Measurements from ENCODE around the gene SRP14. TPM values are rescaled to one million over a fixed set of nuclear protein-coding genes. Genes with fewer than 3 reads are reported as not detected.

Gene SRP14
- total RNA-seq, 1 experiment from 2014 or later: 166 TPM

- H3K27me3 ChIP-seq (ENCODE audit: control insufficient read depth, insufficient read depth, low read length): no peaks in the 10 kb centered on the region
- ATAC-seq (no peak), DNase-seq (ENCODE audit: low read depth, low spot score) (no peak)
- in situ Hi-C loops (cut with HindIII; ENCODE audit: low pct_unique_long_range_greater_than_20kb, low sequenced_read_pairs) (no loop called here), intact Hi-C loops (cut with micrococcal nuclease; ENCODE audit: unreplicated experiment) (no loop called here)
- ChIA-PET CTCF (interaction anchor here (0.6 kb wide), 1 partner anchor 431 kb away, joined by 3 read pairs; no protein-coding TSS in a partner anchor), POLR2A (no interaction called here)
- TF ChIP-seq REST (IDR thresholded peaks at IDR 0.05; ENCODE audit: insufficient read depth in 1 of 2, low read depth in 2 of 2, low read length in 1 of 2) (no peak), TCF7L2 (IDR thresholded peaks at IDR 0.05; ENCODE audit: low read depth, low read length) (no peak), SIN3A (IDR thresholded peaks at IDR 0.05; ENCODE audit: borderline replicate concordance, insufficient read depth, low read depth, low read length) (no peak), POLR2AphosphoS5 (IDR thresholded peaks at IDR 0.05; ENCODE audit: low read depth, low read length) (no peak), CTCF (IDR thresholded peaks at IDR 0.05) (no peak)
- no peak overlapping the region for H3K27ac ChIP-seq (ENCODE audit: low read length)
- H3K36me3 ChIP-seq (ENCODE audit: control insufficient read depth, insufficient read depth, low read length): no peaks in the 10 kb centered on the region
- no peak overlapping the region for H3K4me3 ChIP-seq (ENCODE audit: low read depth in 2 of 2, low read length in 2 of 2)
- BruUV-seq (replicated peaks): no TSS peak
- peaks cover 37% of the 10 kb centered on the region for H3K4me1 ChIP-seq (ENCODE audit: control insufficient read depth, insufficient read depth, low read length)
- no peaks in the 10 kb centered on the region for H3K9me3 ChIP-seq (ENCODE audit: control insufficient read depth, insufficient read depth, low read depth, low read length)
These were observed 45.7 kb upstream of the SRP14 start for GRCh38 chr15:40084650-40085049.

GRCh38 chr15:40082195-40082883 is 43.4 kb upstream of the SRP14 start:
- ATAC-seq (peak; percentile 47), DNase-seq (ENCODE audit: low read depth, low spot score) (no peak)
- intact Hi-C loops (cut with micrococcal nuclease; ENCODE audit: unreplicated experiment) (no loop called here), in situ Hi-C loops (cut with HindIII; ENCODE audit: low pct_unique_long_range_greater_than_20kb, low sequenced_read_pairs) (no loop called here)
- no peaks in the 10 kb centered on the region for H3K36me3 ChIP-seq (ENCODE audit: control insufficient read depth, insufficient read depth, low read length)
- TF ChIP-seq CTCF (IDR thresholded peaks at IDR 0.05) (no peak), REST (IDR thresholded peaks at IDR 0.05; ENCODE audit: insufficient read depth in 1 of 2, low read depth in 2 of 2, low read length in 1 of 2) (no peak), POLR2AphosphoS5 (IDR thresholded peaks at IDR 0.05; ENCODE audit: low read depth, low read length) (no peak), TCF7L2 (IDR thresholded peaks at IDR 0.05; ENCODE audit: low read depth, low read length) (no peak), SIN3A (IDR thresholded peaks at IDR 0.05; ENCODE audit: borderline replicate concordance, insufficient read depth, low read depth, low read length) (no peak)
- BruUV-seq (replicated peaks): no TSS peak
- no peaks in the 10 kb centered on the region for H3K9me3 ChIP-seq (ENCODE audit: control insufficient read depth, insufficient read depth, low read depth, low read length)
- H3K27me3 ChIP-seq (ENCODE audit: control insufficient read depth, insufficient read depth, low read length): no peaks in the 10 kb centered on the region
- ChIA-PET CTCF (interaction anchor here (0.5 kb wide), 1 partner anchor 295 kb away, joined by 4 read pairs; no protein-coding TSS in a partner anchor), POLR2A (interaction anchor here (0.9 to 1.2 kb wide), 2 partner anchors 29 to 33 kb away, joined by 3 to 4 read pairs; no protein-coding TSS in a partner anchor)
- peaks cover 27% of the 10 kb centered on the region for H3K4me1 ChIP-seq (ENCODE audit: control insufficient read depth, insufficient read depth, low read length)
- peak overlapping the region; percentile 84 for H3K27ac ChIP-seq (ENCODE audit: low read length)
- H3K4me3 ChIP-seq (ENCODE audit: low read depth in 2 of 2, low read length in 2 of 2): peak overlapping the region in 1 of 2 experiments; percentile 51; a peak in 2 of 4 replicates

Measured in Panc1 (cell line).